ENCODE measurements around the gene RAB11FIP5. TPM values are rescaled to one million over a fixed set of nuclear protein-coding genes. Genes with fewer than 3 reads are reported as not detected.

The RAB11FIP5 gene
- total and polyA plus RNA-seq, 9 of the 15 experiments (the other 6 are each of a cell fraction or from before 2014, with no cell fraction given) = 1.7 to 14.4 (median 6.4) TPM

DNA sequence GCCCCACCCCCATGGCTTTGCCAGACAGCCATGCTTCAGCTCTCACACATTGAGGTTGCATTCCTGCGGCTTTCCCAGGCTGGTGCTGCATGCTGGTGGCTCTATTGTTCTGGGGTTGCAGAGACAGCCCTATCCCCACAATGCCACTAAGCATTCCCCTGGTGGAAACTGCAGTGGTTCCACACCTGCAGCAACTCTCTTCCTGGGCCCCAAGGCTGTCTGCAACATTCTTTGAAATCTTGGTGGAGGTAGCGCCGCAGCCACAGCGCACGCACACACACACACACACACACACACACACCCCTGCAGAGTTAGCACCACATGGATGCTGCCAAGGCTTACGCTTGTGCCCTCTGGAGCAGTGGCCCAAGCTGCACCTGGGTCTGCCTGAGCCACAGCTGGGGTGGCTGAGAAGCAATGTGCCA is 62.6 kb downstream of the RAB11FIP5 start:
- intact Hi-C loops (cut with micrococcal nuclease) = no loop called here
- ATAC-seq (no peak), FAIRE-seq (no peak), DNase-seq (ENCODE audit: extremely low read depth in 1 of 4, low spot score in 3 of 4) (no peak)
- BruUV-seq (replicated peaks) = no TSS peak
- no peaks in the 10 kb centered on the region for H3K27me3 ChIP-seq (ENCODE audit: control insufficient read depth in 2 of 2, insufficient read depth in 2 of 2, low read length in 2 of 2)
- ChIA-PET CTCF (ENCODE audit: low intra/inter-chr PET ratio) (no interaction called here), POLR2A (interaction anchor here (1.3 kb wide), 1 partner anchor 9 kb away, joined by 3 read pairs; no protein-coding TSS in a partner anchor)
- H3K4me3 ChIP-seq = no peak overlapping the region
- in situ Hi-C loops (cut with MboI) = no loop called here
- peaks cover 3% of the 10 kb centered on the region; the same call in 2 of the 3 replicates for H3K36me3 ChIP-seq (ENCODE audit: control insufficient read depth, insufficient read depth, low read length)
- 93% methylated on average over 6 of the region's 6 CpGs for WGBS (ENCODE audit: insufficient coverage, low coverage, missing lambda C conversion rate)
- peak overlapping the region in 1 of 2 experiments; percentile 68; a peak in 1 of 4 replicates for H3K9ac ChIP-seq (ENCODE audit: insufficient read depth in 1 of 2, low read depth in 2 of 2, low read length in 2 of 2)
- no peak overlapping the region for H3K4me2 ChIP-seq (ENCODE audit: insufficient read depth, low read length)
- no peak overlapping the region for H3K27ac ChIP-seq (ENCODE audit: extremely low read depth, low read depth, low read length)
- H2AFZ ChIP-seq (ENCODE audit: low read depth, low read length) = no peak overlapping the region
- no peaks in the 10 kb centered on the region for H3K9me3 ChIP-seq (replicated peaks; ENCODE audit: control insufficient read depth, insufficient read depth, low read depth, low read length)
- H3K79me2 ChIP-seq (ENCODE audit: control insufficient read depth, insufficient read depth, low read length) = no peaks in the 10 kb centered on the region
- H4K20me1 ChIP-seq (replicated peaks; ENCODE audit: control insufficient read depth, insufficient read depth, low read length) = no peaks in the 10 kb centered on the region
- H3K4me1 ChIP-seq (replicated peaks in 1 of 2; ENCODE audit: control insufficient read depth in 2 of 2, insufficient read depth in 2 of 2, low read length in 2 of 2) = peaks cover 0 to 4% of the 10 kb centered on the region in 2 experiments; a peak in 1 of 5 replicates
- TF ChIP-seq ZNF740 (CRISPR knock-in tag; IDR thresholded peaks at IDR 0.05) = no peak
- no peak for TF ChIP-seq ZNF740 (tag; IDR thresholded peaks at IDR 0.05)
- no peak for TF ChIP-seq GATAD2B (IDR thresholded peaks at IDR 0.05; ENCODE audit: borderline replicate concordance)
- TF ChIP-seq RBM14 (IDR thresholded peaks at IDR 0.05; ENCODE audit: borderline replicate concordance, insufficient read depth, low read depth, low read length) = no peak
- no peak for TF ChIP-seq MLX (CRISPR knock-in tag; conservative IDR thresholded peaks at IDR 0.05)
- TF ChIP-seq BRD4 (IDR thresholded peaks at IDR 0.05) = no peak
- no peak for TF ChIP-seq TFAP4 (CRISPR knock-in tag; IDR thresholded peaks at IDR 0.05; ENCODE audit: borderline replicate concordance)
- no peak for TF ChIP-seq CEBPB (tag; IDR thresholded peaks at IDR 0.05)
- TF ChIP-seq HSF4 (CRISPR knock-in tag; IDR thresholded peaks at IDR 0.05; ENCODE audit: borderline replicate concordance) = no peak
- TF ChIP-seq, protein P1, sequence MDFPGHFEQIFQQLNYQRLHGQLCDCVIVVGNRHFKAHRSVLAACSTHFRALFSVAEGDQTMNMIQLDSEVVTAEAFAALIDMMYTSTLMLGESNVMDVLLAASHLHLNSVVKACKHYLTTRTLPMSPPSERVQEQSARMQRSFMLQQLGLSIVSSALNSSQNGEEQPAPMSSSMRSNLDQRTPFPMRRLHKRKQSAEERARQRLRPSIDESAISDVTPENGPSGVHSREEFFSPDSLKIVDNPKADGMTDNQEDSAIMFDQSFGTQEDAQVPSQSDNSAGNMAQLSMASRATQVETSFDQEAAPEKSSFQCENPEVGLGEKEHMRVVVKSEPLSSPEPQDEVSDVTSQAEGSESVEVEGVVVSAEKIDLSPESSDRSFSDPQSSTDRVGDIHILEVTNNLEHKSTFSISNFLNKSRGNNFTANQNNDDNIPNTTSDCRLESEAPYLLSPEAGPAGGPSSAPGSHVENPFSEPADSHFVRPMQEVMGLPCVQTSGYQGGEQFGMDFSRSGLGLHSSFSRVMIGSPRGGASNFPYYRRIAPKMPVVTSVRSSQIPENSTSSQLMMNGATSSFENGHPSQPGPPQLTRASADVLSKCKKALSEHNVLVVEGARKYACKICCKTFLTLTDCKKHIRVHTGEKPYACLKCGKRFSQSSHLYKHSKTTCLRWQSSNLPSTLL (IDR thresholded peaks at IDR 0.05) = no peak
- TF ChIP-seq, protein P2, sequence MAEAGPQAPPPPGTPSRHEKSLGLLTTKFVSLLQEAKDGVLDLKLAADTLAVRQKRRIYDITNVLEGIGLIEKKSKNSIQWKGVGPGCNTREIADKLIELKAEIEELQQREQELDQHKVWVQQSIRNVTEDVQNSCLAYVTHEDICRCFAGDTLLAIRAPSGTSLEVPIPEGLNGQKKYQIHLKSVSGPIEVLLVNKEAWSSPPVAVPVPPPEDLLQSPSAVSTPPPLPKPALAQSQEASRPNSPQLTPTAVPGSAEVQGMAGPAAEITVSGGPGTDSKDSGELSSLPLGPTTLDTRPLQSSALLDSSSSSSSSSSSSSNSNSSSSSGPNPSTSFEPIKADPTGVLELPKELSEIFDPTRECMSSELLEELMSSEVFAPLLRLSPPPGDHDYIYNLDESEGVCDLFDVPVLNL (CRISPR knock-in tag; IDR thresholded peaks at IDR 0.05; ENCODE audit: low read depth) = no peak
- H3K9me1 ChIP-seq (ENCODE audit: control insufficient read depth, insufficient read depth, low read length) = no peaks in the 10 kb centered on the region
